CD4-positive, alpha-beta memory T cell (primary cell): Measurements from ENCODE around the gene PTPRB. TPM values are rescaled to one million over a fixed set of nuclear protein-coding genes. Genes with fewer than 3 reads are reported as not detected.

Source experiments
- CTCF ChIA-PET: fragments of 350-600 bp; sonication (Branson Sonifier 250); formaldehyde crosslinking; loops from one replicate; lab custom pipeline; 2021; ENCODE audit warnings: inconsistent platforms; ENCODE audit not compliant: partially characterized antibody; lab: Charles Lee
- POLR2A ChIA-PET: fragments of 350-600 bp; sonication (Branson Sonifier 250); formaldehyde crosslinking; loops from one replicate; lab custom pipeline; 2021; ENCODE audit not compliant: partially characterized antibody; lab: Charles Lee
- DNase-seq, 5 donors: peaks; one replicate each; pipeline versions ENCODE4 v3.0.0 to v3.0.0-alpha.2; 2020 to 2022; ENCODE audit warnings: mixed read lengths in 1 of 5
- H3K27ac ChIP-seq: one replicate; pipeline ENCODE4 v1.7.0; 2013; ENCODE audit warnings: low read depth, low read length
- H3K27me3 ChIP-seq: 2 replicates; pipeline ENCODE4 v1.7.0; 2013; ENCODE audit warnings: mild to moderate bottlenecking, low read length, moderate library complexity; ENCODE audit not compliant: insufficient read depth
- H3K36me3 ChIP-seq: 2 replicates; pipeline ENCODE4 v1.7.0; 2013; ENCODE audit warnings: mild to moderate bottlenecking, low read length, moderate library complexity; ENCODE audit not compliant: insufficient read depth
- H3K4me1 ChIP-seq: 2 replicates; pipeline ENCODE4 v1.7.0; 2013; ENCODE audit warnings: mild to moderate bottlenecking, low read length, moderate library complexity; ENCODE audit not compliant: insufficient read depth
- H3K4me3 ChIP-seq, 2 donors: one replicate each; pipeline ENCODE4 v1.7.0; 2013; ENCODE audit warnings: low read length in 2 of 2, mild to moderate bottlenecking in 1 of 2
- H3K9me3 ChIP-seq, 2 donors: one replicate each; pipeline ENCODE4 v1.7.0; 2013; ENCODE audit warnings: low read length in 2 of 2, control low read depth in 1 of 2; ENCODE audit not compliant: control insufficient read depth in 1 of 2
- H3K27ac Mint-ChIP-seq, 7 donors: one replicate each; pipeline ENCODE4 v1.8.0; 2020 to 2021; ENCODE audit warnings: mixed read lengths in 7 of 7, mild to moderate bottlenecking in 6 of 7, inconsistent platforms in 3 of 7, moderate library complexity in 3 of 7
- H3K27me3 Mint-ChIP-seq, 2 donors: one replicate each; pipeline ENCODE4 v1.8.0; 2020 to 2021; ENCODE audit warnings: mixed read lengths in 2 of 2
- H3K36me3 Mint-ChIP-seq, 2 donors: one replicate each; pipeline ENCODE4 v1.8.0; 2020 to 2021; ENCODE audit warnings: mixed read lengths in 2 of 2, inconsistent platforms in 1 of 2, mild to moderate bottlenecking in 1 of 2
- H3K4me1 Mint-ChIP-seq, 4 donors: one replicate each; pipeline ENCODE4 v1.8.0; 2020 to 2021; ENCODE audit warnings: mixed read lengths in 4 of 4, mild to moderate bottlenecking in 1 of 4
- H3K4me3 Mint-ChIP-seq, 8 donors: one replicate each; pipeline ENCODE4 v1.8.0; 2020 to 2021; ENCODE audit warnings: mixed read lengths in 8 of 8, mild to moderate bottlenecking in 7 of 8, moderate library complexity in 6 of 8, inconsistent platforms in 3 of 8
- H3K9me3 Mint-ChIP-seq, 8 donors: one replicate each; pipeline ENCODE4 v1.8.0; 2020 to 2021; ENCODE audit warnings: mixed read lengths in 8 of 8, mild to moderate bottlenecking in 5 of 8, inconsistent platforms in 3 of 8, moderate library complexity in 1 of 8
- intact Hi-C: fragments of 100-400 bp; cut with micrococcal nuclease; formaldehyde crosslinking; loops from one replicate; pipeline ENCODE4 v1.15.1; 2023
- polyA plus RNA-seq, 2 donors: library from polyadenylated mRNA; unstranded; fragments of 300-500 nt; fragmentation: Illumina TruSeq; gene quantifications; one replicate each; pipeline ENCODE4 v1.2.3, GENCODE V29; 2021
- total RNA-seq, 2 experiments: library from RNA; stranded (reverse); gene quantifications; one replicate each; pipeline ENCODE4 v1.2.3, GENCODE V29; 2021

PTPRB gene
- not detected for total RNA-seq
- polyA plus RNA-seq = not detected

GRCh38 chr12:70637303-70638085, at the start of gene PTPRB:
Gene PTPRB, minus strand, starts transcription at chr12:70637429. Its CDS starts 34 bp downstream, at chr12:70637395.
- intact Hi-C loops = no loop called here
- Histone ChIP-seq H3K27me3 (no peaks in the 10 kb centered on the region), H3K4me1 (no peaks in the 10 kb centered on the region), H3K4me3 (no peak within 1 kb of the TSS), H3K27ac (no peak within 1 kb of the TSS), H3K9me3 (no peaks in the 10 kb centered on the region), H3K36me3 (no peaks in the 10 kb centered on the region)
- Mint-ChIP-seq H3K27me3 (peaks cover 4 to 5% of the 10 kb centered on the region in 2 donors), H3K4me3 (no peak within 1 kb of the TSS), H3K36me3 (no peaks in the 10 kb centered on the region), H3K9me3 (no peaks in the 10 kb centered on the region), H3K4me1 (no peaks in the 10 kb centered on the region), H3K27ac (no peak within 1 kb of the TSS)
- CTCF ChIA-PET = interaction anchor here (0.5 kb wide), 1 partner anchor 78 kb away, joined by 3 read pairs; no protein-coding TSS in a partner anchor
- DNase-seq = peak in 2 of 5 donors; percentile 1 to 17
- POLR2A ChIA-PET = no interaction called here

GRCh38 chr12:70686907-70687306, 49.7 kb upstream of the PTPRB start:
- H3K9me3 Mint-ChIP-seq = peaks cover 0 to 4% (median 0%) of the 10 kb centered on the region in 8 donors
- ChIA-PET CTCF (no interaction called here), POLR2A (no interaction called here)
- H3K27ac Mint-ChIP-seq = no peak overlapping the region
- intact Hi-C loops = no loop called here
- H3K36me3 Mint-ChIP-seq = no peaks in the 10 kb centered on the region
- DNase-seq = no peak
- no peak overlapping the region for H3K27ac ChIP-seq
- H3K9me3 ChIP-seq = no peaks in the 10 kb centered on the region
- no peaks in the 10 kb centered on the region for H3K27me3 ChIP-seq
- H3K4me1 Mint-ChIP-seq = no peaks in the 10 kb centered on the region
- H3K4me3 Mint-ChIP-seq = no peak overlapping the region
- no peaks in the 10 kb centered on the region for H3K4me1 ChIP-seq
- no peak overlapping the region for H3K4me3 ChIP-seq
- H3K36me3 ChIP-seq = no peaks in the 10 kb centered on the region
- peaks cover 0 to 3% of the 10 kb centered on the region in 2 donors for H3K27me3 Mint-ChIP-seq

- Histone ChIP-seq H3K9me3 (no peaks in the 10 kb centered on the region), H3K4me3 (no peak overlapping the region), H3K27me3 (no peaks in the 10 kb centered on the region), H3K4me1 (no peaks in the 10 kb centered on the region), H3K27ac (no peak overlapping the region), H3K36me3 (no peaks in the 10 kb centered on the region)
- POLR2A ChIA-PET = no interaction called here
- Mint-ChIP-seq H3K36me3 (no peaks in the 10 kb centered on the region), H3K4me1 (no peaks in the 10 kb centered on the region), H3K27me3 (peaks cover 2 to 3% of the 10 kb centered on the region in 2 donors), H3K4me3 (no peak overlapping the region), H3K27ac (no peak overlapping the region), H3K9me3 (peaks cover 0 to 4% (median 0%) of the 10 kb centered on the region in 8 donors)
- CTCF ChIA-PET = no interaction called here
- no peak for DNase-seq
- intact Hi-C loops = no loop called here
These were observed 49.1 kb upstream of the PTPRB start for GRCh38 chr12:70686299-70686698.

DNA sequence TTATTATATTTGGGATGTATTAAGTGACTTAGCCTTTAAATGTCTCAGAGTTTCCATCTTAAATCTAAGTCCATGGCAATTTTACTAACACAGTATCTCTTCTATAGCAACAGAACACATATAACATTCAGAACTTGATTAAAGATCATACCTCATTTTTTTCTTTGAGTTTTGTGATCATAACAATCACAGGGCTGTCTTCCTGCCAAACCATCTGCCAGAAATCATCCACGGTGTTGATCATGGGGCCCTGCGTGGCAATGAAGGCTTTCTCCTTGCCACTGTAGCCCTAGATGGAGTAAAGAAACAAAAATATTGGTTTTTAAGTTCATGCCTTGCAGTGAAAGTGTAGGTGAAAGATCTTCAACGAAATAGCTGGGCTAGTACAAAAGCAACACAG, 46.7 kb upstream of the PTPRB start:
- Histone ChIP-seq H3K27ac (no peak overlapping the region), H3K27me3 (no peaks in the 10 kb centered on the region), H3K9me3 (no peaks in the 10 kb centered on the region), H3K4me1 (no peaks in the 10 kb centered on the region), H3K36me3 (no peaks in the 10 kb centered on the region), H3K4me3 (no peak overlapping the region)
- no peak for DNase-seq
- no peaks in the 10 kb centered on the region for H3K36me3 Mint-ChIP-seq
- H3K27ac Mint-ChIP-seq = no peak overlapping the region
- H3K27me3 Mint-ChIP-seq = peaks cover 2 to 9% of the 10 kb centered on the region in 2 donors
- no peak overlapping the region for H3K4me3 Mint-ChIP-seq
- intact Hi-C loops = no loop called here
- ChIA-PET POLR2A (no interaction called here), CTCF (interaction anchor here (1.2 kb wide), 1 partner anchor 9 kb away, joined by 3 read pairs; no protein-coding TSS in a partner anchor)
- no peaks in the 10 kb centered on the region for H3K4me1 Mint-ChIP-seq
- H3K9me3 Mint-ChIP-seq = peaks cover 0 to 2% (median 0%) of the 10 kb centered on the region in 8 donors

GRCh38 chr12:70671698-70672097, 34.5 kb upstream of the PTPRB start:
- Mint-ChIP-seq H3K4me3 (no peak overlapping the region), H3K4me1 (no peaks in the 10 kb centered on the region), H3K36me3 (no peaks in the 10 kb centered on the region), H3K9me3 (peaks cover 0 to 3% (median under 1%) of the 10 kb centered on the region in 8 donors), H3K27me3 (peaks cover 0 to 3% of the 10 kb centered on the region in 2 donors), H3K27ac (no peak overlapping the region)
- Histone ChIP-seq H3K27ac (no peak overlapping the region), H3K9me3 (no peaks in the 10 kb centered on the region), H3K36me3 (no peaks in the 10 kb centered on the region), H3K27me3 (no peaks in the 10 kb centered on the region), H3K4me3 (no peak overlapping the region), H3K4me1 (no peaks in the 10 kb centered on the region)
- POLR2A ChIA-PET = no interaction called here
- intact Hi-C loops = no loop called here
- peak in 1 of 5 donors; percentile 33 for DNase-seq
- CTCF ChIA-PET = no interaction called here

DNA sequence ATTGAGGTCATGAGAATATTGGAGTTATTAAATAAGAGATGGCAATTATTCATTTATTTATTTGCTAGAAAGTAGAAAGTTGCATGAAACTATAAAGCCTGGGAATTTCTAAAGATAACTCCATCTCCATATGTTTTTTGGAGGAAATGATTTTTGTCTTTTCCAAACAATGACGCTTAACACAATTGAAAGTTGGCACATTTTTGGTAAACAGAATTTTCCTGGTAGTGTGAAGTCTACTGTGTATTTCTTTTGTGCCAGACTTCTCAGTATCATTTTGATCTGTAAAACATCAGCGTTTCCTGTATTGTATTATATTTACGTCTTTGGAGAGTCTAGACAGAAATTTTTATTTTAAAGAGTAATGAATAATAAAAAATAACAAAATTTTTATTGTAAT, 33.7 kb upstream of the PTPRB start:
- intact Hi-C loops = no loop called here
- Histone ChIP-seq H3K4me1 (no peaks in the 10 kb centered on the region), H3K9me3 (no peaks in the 10 kb centered on the region), H3K36me3 (no peaks in the 10 kb centered on the region), H3K27ac (no peak overlapping the region), H3K4me3 (no peak overlapping the region), H3K27me3 (no peaks in the 10 kb centered on the region)
- Mint-ChIP-seq H3K27me3 (peaks cover 0 to 3% of the 10 kb centered on the region in 2 donors), H3K36me3 (no peaks in the 10 kb centered on the region), H3K9me3 (peaks cover 0 to 3% (median 0%) of the 10 kb centered on the region in 8 donors), H3K4me1 (no peaks in the 10 kb centered on the region), H3K4me3 (no peak overlapping the region), H3K27ac (no peak overlapping the region)
- no peak for DNase-seq
- CTCF ChIA-PET = no interaction called here
- POLR2A ChIA-PET = no interaction called here

- ChIA-PET POLR2A (no interaction called here), CTCF (no interaction called here)
- Mint-ChIP-seq H3K4me3 (no peak overlapping the region), H3K27ac (no peak overlapping the region), H3K27me3 (peaks cover 0 to 3% of the 10 kb centered on the region in 2 donors), H3K9me3 (no peaks in the 10 kb centered on the region), H3K4me1 (no peaks in the 10 kb centered on the region), H3K36me3 (no peaks in the 10 kb centered on the region)
- no peak for DNase-seq
- no peaks in the 10 kb centered on the region for H3K9me3 ChIP-seq
- H3K4me1 ChIP-seq = no peaks in the 10 kb centered on the region
- H3K27me3 ChIP-seq = no peaks in the 10 kb centered on the region
- H3K27ac ChIP-seq = no peak overlapping the region
- intact Hi-C loops = no loop called here
- no peaks in the 10 kb centered on the region for H3K36me3 ChIP-seq
- H3K4me3 ChIP-seq = no peak overlapping the region
These were observed 30.0 kb upstream of the PTPRB start for GRCh38 chr12:70667253-70667652.
